Adipocyte (in vitro differentiated cells): ENCODE results near the gene IL23R.
A peak's percentile ranks its signal among the peaks of the same experiment; 100 is the strongest.
"Not testable (repeated sequence)": the region's sequence is repeated elsewhere in the genome, so short reads cannot be mapped to it uniquely, and the experiment has no call there.

Experiments used
- DNase-seq: peaks from one replicate; pipeline ENCODE4 v3.0.0-alpha.2; 2015; ENCODE audit warnings: low read depth
- H3K27me3 ChIP-seq: replicated peaks from 2 replicates; pipeline ENCODE4 v1.7.0; 2013; ENCODE audit warnings: mild to moderate bottlenecking, low read length, moderate library complexity; ENCODE audit not compliant: control insufficient read depth, insufficient read depth
- H3K36me3 ChIP-seq: 2 replicates; pipeline ENCODE4 v1.7.0; 2013; ENCODE audit warnings: low read length, mild to moderate bottlenecking, moderate library complexity; ENCODE audit not compliant: control insufficient read depth, insufficient read depth, severe bottlenecking
- H3K4me1 ChIP-seq: 2 replicates; pipeline ENCODE4 v1.7.0; 2013; ENCODE audit warnings: mild to moderate bottlenecking, low read length, moderate library complexity; ENCODE audit not compliant: control insufficient read depth, insufficient read depth
- H3K4me3 ChIP-seq: 2 replicates; pipeline ENCODE4 v1.7.0; 2013; ENCODE audit warnings: mild to moderate bottlenecking, low read length, moderate library complexity
- H3K9ac ChIP-seq: 2 replicates; pipeline ENCODE4 v1.7.0; 2013; ENCODE audit warnings: mild to moderate bottlenecking, low read length, moderate library complexity
- H3K9me3 ChIP-seq: 2 replicates; pipeline ENCODE4 v1.7.0; 2013; ENCODE audit warnings: mild to moderate bottlenecking, low read length, moderate library complexity; ENCODE audit not compliant: control insufficient read depth

IL23R gene

DNA sequence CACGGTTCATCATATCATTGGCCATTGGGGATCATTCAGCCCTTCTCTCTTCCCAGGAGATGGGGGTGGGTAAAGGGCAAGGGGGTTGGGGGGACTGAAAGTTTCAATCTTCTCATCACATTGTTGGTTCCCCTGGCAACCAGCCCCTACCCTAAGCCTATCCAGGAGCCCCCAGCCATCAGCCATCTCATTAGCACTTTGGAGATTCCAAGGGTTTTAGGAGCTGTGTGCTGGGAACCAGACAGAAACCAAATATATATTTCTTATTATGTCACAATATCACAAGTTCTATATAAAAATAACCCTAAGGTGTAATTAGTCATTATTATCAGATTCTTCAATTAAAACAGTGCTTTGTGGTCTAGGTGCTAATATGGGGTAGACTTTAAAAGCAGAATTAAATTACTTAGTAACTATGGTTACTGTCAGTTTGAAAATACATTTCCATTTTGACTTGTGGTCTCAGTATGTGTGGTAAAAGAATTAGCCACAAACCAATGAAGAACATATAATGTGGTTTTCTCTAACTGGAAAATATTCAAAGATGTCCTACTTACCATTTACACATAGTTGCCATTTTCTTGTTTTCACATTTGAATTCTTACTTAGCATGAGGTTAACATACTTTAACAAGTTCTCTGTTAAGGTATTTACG lies 28.1 kb downstream of the IL23R start:
- peaks cover 9% of the 10 kb centered on the region for H3K4me1 ChIP-seq
- H3K9me3 ChIP-seq: no peaks in the 10 kb centered on the region
- no peak overlapping the region for H3K9ac ChIP-seq
- H3K27me3 ChIP-seq: no peaks in the 10 kb centered on the region
- H3K36me3 ChIP-seq: no peaks in the 10 kb centered on the region
- no peak overlapping the region for H3K4me3 ChIP-seq
- no peak for DNase-seq

DNA sequence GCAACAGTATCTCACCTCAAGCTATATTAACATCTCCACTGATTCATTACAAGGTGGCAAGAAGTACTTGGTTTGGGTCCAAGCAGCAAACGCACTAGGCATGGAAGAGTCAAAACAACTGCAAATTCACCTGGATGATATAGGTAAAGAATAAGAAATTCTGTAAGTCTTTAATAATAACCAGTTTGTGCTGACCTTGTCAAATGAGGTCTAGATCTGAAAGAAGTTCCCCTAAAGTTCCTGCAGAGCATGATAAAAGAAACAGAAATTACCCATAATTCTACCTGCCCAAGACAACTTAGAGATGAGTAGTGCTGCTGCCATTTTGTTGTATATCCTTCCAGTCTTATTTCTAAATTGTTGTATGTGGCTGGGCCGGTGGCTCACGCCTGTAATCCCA lies 34.5 kb downstream of the IL23R start:
- Histone ChIP-seq H3K4me3 (no peak overlapping the region), H3K36me3 (no peaks in the 10 kb centered on the region), H3K9me3 (no peaks in the 10 kb centered on the region), H3K9ac (no peak overlapping the region), H3K27me3 (no peaks in the 10 kb centered on the region), H3K4me1 (no peaks in the 10 kb centered on the region)
- no peak for DNase-seq

GRCh38 chr1:67201891-67202290 lies 35.6 kb downstream of the IL23R start:
- Histone ChIP-seq H3K4me3 (no peak overlapping the region), H3K27me3 (no peaks in the 10 kb centered on the region), H3K9ac (no peak overlapping the region), H3K36me3 (no peaks in the 10 kb centered on the region), H3K4me1 (no peaks in the 10 kb centered on the region), H3K9me3 (no peaks in the 10 kb centered on the region)
- DNase-seq: no peak

DNA sequence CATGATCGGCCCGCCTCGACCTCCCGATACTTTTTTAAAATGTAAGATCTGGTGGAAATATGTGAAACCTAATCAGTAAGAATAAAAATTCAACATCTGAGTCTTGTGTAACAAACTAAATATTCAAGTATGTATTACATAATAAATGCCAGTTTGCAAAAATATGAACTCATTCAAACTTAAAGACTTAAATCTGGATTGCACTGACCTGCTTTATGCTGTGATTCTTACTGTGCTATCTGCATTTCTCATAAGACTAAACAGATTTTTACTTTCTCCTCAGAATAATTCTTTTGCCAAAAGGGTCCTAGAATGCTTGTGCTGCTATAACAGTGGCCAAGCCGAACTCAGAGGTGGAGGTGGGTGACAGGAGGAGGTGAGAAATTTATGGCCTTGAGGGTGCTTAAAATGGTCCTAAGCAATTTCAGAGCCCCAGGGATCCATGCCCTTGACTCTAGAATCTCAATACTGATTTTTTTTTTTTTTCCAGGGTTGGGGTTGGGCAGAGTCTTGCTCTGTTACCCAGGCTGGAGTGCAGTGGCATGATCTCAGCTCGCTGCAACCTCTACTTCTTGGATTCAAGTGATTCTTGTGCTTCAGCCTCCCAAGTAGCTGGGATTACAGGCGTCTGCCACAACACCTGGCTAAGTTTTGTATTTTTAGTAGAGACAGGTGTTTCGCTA lies 38.2 kb downstream of the IL23R start:
- no peak overlapping the region for H3K4me3 ChIP-seq
- H3K9ac ChIP-seq: no peak overlapping the region
- no peak for DNase-seq
- H3K4me1 ChIP-seq: no peaks in the 10 kb centered on the region
- H3K36me3 ChIP-seq: no peaks in the 10 kb centered on the region
- H3K27me3 ChIP-seq: no peaks in the 10 kb centered on the region
- no peaks in the 10 kb centered on the region for H3K9me3 ChIP-seq

- H3K4me1 ChIP-seq, H3K9ac ChIP-seq, H3K4me3 ChIP-seq, H3K36me3 ChIP-seq, H3K27me3 ChIP-seq, DNase-seq, H3K9me3 ChIP-seq: not testable (repeated sequence)
Observed at GRCh38 chr1:67207398-67207797, 41.1 kb downstream of the IL23R start.

GRCh38 chr1:67208217-67208616 lies 42.0 kb downstream of the IL23R start:
- Histone ChIP-seq H3K9ac (no peak overlapping the region), H3K27me3 (no peaks in the 10 kb centered on the region), H3K4me3 (no peak overlapping the region), H3K36me3 (no peaks in the 10 kb centered on the region), H3K4me1 (no peaks in the 10 kb centered on the region), H3K9me3 (no peaks in the 10 kb centered on the region)
- no peak for DNase-seq

DNA sequence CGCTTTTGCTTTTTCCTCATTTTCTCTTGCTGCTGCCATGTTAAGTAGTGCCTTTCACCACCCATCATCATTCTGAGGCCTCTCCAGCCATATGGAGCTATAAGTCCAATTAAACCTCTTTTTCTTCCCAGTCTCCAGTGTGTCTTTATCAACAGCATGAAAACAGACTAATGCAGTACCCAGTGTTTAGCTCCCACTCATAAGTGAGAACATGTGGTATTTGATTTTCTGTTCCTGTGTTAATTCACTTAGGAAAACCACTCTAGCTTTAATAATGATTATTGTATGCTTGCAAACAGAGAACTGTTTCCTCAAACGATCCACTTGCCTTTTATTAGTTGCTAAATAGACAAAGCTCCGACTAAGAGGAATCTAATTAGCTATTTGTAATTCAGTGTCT lies 43.3 kb downstream of the IL23R start:
- Histone ChIP-seq H3K27me3 (no peaks in the 10 kb centered on the region), H3K4me3 (no peak overlapping the region), H3K9ac (no peak overlapping the region), H3K4me1 (no peaks in the 10 kb centered on the region), H3K9me3 (no peaks in the 10 kb centered on the region), H3K36me3 (no peaks in the 10 kb centered on the region)
- DNase-seq: no peak

DNA sequence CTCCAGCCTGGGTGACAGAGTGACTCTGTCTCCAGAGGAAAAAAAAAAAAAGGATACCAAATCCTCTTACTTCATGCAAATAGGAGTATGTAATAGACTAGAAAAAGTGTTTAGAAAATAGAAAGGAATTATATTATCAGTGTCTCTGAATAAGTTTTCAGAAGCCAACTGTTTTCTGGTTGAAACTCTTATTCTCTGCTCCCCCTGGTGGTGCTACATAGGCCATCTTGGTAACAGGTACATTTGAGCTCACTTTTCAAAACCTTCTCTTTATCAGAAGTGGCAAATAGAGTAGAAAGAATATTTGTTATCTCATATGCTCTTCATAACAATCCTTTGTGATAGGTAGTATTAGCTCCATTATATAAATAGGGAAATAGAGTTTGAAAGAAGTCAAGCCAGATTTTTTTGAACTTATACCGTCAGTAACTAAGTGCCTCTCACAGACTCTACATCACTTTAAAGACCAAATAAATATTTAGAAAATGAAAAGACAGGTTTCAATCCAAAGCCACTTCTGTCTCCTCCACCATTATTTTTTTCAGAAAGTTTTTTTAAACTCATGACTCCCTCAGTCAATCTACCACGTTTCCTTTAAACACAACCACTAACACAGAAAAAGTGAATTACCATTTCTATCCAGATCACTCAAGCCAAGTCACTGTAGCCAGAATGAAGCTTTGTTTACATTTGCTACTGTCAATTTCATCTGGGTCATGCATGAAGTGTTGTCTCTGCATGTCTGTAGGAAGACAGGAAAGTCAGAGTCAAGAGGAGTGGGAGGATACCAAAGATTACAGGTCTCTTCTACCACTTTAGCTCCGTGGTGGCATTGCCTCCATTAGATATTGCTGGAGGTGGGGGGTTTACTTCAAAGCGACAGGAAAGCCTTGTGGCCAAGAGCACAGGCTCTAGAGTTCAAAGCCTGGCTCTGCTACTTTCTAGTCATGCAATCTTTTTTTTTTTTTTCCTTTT lies 45.6 kb downstream of the IL23R start:
- Histone ChIP-seq H3K9me3 (no peaks in the 10 kb centered on the region), H3K27me3 (no peaks in the 10 kb centered on the region), H3K4me1 (no peaks in the 10 kb centered on the region), H3K9ac (no peak overlapping the region), H3K36me3 (no peaks in the 10 kb centered on the region), H3K4me3 (no peak overlapping the region)
- peak; percentile 66 for DNase-seq

DNA sequence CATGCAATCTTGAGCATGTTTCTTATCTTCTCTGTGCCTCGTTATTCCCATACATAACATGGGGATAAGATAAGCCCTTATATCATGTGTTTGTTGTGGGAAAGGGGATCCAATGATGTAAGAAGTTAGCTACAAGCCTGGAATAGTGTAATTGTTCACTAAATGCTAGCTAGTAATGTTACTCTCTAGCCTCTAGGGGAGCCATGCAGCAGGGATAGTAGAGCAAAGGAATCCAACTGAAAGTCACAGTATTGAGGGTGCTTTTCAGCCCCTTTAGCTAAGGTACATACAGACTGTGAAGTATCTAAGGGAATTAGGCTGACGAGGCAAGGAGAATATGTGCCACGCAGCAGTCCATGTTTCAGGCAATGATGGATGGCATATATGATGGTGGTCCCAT lies 46.9 kb downstream of the IL23R start:
- no peaks in the 10 kb centered on the region for H3K9me3 ChIP-seq
- H3K27me3 ChIP-seq: no peaks in the 10 kb centered on the region
- H3K36me3 ChIP-seq: no peaks in the 10 kb centered on the region
- peak; percentile 50 for DNase-seq
- H3K9ac ChIP-seq: no peak overlapping the region
- peaks cover 8% of the 10 kb centered on the region for H3K4me1 ChIP-seq
- no peak overlapping the region for H3K4me3 ChIP-seq

- Histone ChIP-seq H3K9me3 (no peaks in the 10 kb centered on the region), H3K4me1 (peaks cover 8% of the 10 kb centered on the region), H3K9ac (no peak overlapping the region), H3K36me3 (no peaks in the 10 kb centered on the region), H3K4me3 (no peak overlapping the region), H3K27me3 (no peaks in the 10 kb centered on the region)
- DNase-seq: no peak
Observed at GRCh38 chr1:67213948-67214347, 47.7 kb downstream of the IL23R start.

DNA sequence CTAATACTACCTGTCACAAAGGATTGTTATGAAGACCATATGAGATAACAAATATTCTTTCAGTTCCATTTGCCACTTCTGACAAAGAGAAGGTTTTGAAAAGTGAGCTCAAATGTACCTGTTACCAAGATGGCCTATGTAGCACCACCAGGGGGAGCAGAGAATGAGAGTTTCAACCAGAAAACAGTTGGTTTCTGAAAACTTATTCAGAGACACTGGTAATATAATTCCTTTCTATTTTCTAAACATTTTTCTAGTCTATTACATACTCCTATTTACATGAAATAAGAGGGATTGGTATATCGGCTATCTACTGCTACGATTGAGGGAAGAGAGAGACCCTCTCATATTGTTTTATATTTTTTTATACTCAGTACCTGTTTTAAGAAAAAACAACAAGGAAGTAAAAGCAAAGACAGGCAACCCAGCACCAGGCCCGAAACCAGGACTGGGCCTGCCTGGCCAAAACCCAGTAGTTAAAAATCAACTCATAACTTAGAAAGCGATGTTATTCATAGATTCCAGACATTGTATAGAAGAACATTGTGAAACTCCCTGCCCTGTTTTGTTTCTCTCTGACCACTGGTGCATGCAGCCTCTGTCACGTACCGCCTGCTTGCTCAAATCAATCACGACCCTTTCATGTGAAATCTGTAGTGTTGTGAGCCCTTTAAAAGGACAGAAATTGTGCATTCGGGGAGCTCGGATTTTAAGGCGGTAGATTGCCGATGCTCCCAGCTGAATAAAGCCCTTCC lies 48.3 kb downstream of the IL23R start:
- Histone ChIP-seq H3K36me3 (no peaks in the 10 kb centered on the region), H3K4me3 (no peak overlapping the region), H3K4me1 (peaks cover 8% of the 10 kb centered on the region), H3K9ac (no peak overlapping the region), H3K9me3 (no peaks in the 10 kb centered on the region), H3K27me3 (no peaks in the 10 kb centered on the region)
- DNase-seq: peak; percentile 63
